Activated naive CD4-positive, alpha-beta T cell treated with anti-CD3 and anti-CD28 coated beads, Interleukin-2, amount 50 U/mL, for 24 hours (primary cell): ENCODE data around the gene METTL2B.
"Not testable (repeated sequence)": the region's sequence is repeated elsewhere in the genome, so short reads cannot be mapped to it uniquely, and the experiment has no call there.

Source experiments
- H3K27ac Mint-ChIP-seq: one replicate; pipeline ENCODE4 v1.8.0; 2021; ENCODE audit warnings: mild to moderate bottlenecking, mixed read lengths
- H3K27me3 Mint-ChIP-seq: one replicate; pipeline ENCODE4 v1.8.0; 2021; ENCODE audit warnings: mixed read lengths
- H3K36me3 Mint-ChIP-seq: one replicate; pipeline ENCODE4 v1.8.0; 2021; ENCODE audit warnings: mixed read lengths
- H3K4me1 Mint-ChIP-seq: one replicate; pipeline ENCODE4 v1.8.0; 2021; ENCODE audit warnings: mixed read lengths
- H3K4me3 Mint-ChIP-seq: one replicate; pipeline ENCODE4 v1.8.0; 2021; ENCODE audit warnings: mild to moderate bottlenecking, mixed read lengths
- H3K9me3 Mint-ChIP-seq: one replicate; pipeline ENCODE4 v1.8.0; 2021; ENCODE audit warnings: mixed read lengths

METTL2B gene

DNA sequence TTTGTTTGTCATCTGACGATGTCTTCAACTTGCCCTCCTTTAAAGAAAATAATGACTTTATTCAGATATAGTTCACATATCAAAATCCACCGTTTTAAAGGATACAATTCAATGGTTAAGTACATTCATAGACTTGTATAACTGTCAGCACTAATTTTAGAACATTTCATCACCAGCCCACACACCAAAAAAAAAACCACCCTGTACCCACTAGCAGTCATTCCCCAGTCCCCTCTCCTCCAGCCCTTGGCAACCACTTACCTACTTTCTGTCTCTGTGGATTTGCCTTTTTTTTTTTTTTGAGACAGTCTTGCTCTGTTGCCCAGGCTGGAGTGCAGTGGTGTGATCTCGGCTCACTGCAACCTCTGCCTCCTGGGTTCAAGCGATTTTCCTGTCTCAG, 26.1 kb upstream of the METTL2B start:
- Mint-ChIP-seq H3K36me3 (no peaks in the 10 kb centered on the region), H3K4me1 (peaks cover 21% of the 10 kb centered on the region), H3K27me3 (peaks cover 7% of the 10 kb centered on the region), H3K27ac (peak overlapping the region; percentile 30), H3K9me3 (no peaks in the 10 kb centered on the region), H3K4me3 (peak overlapping the region; percentile 5)

DNA sequence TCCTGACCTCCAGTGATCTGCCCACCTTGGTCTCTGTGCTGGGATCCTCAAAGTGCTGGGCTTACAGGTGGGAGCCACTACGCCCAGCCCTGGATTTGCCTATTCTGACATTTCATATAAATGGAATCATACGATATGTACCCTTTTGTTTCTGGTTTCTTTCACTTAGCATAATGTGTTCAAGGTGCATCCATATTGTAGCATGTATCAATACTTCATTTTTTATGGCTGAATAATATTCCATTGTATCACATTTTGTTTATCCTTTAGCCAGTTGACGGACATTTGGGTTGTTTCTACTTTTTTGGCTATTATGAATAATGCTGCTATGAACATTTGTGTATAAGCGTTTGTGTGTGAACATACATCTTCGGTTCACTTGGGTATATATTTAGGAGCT, 25.6 kb upstream of the METTL2B start:
- Mint-ChIP-seq H3K27ac (no peak overlapping the region), H3K4me3 (no peak overlapping the region), H3K9me3 (no peaks in the 10 kb centered on the region), H3K4me1 (peaks cover 22% of the 10 kb centered on the region), H3K36me3 (no peaks in the 10 kb centered on the region), H3K27me3 (peaks cover 7% of the 10 kb centered on the region)

- H3K27ac Mint-ChIP-seq: peak overlapping the region; percentile 51
- peaks cover 7% of the 10 kb centered on the region for H3K27me3 Mint-ChIP-seq
- no peaks in the 10 kb centered on the region for H3K9me3 Mint-ChIP-seq
- peaks cover 30% of the 10 kb centered on the region for H3K4me1 Mint-ChIP-seq
- H3K36me3 Mint-ChIP-seq: no peaks in the 10 kb centered on the region
- no peak overlapping the region for H3K4me3 Mint-ChIP-seq
Observed at GRCh38 chr7:128452552-128452951, 24.0 kb upstream of the METTL2B start.

DNA sequence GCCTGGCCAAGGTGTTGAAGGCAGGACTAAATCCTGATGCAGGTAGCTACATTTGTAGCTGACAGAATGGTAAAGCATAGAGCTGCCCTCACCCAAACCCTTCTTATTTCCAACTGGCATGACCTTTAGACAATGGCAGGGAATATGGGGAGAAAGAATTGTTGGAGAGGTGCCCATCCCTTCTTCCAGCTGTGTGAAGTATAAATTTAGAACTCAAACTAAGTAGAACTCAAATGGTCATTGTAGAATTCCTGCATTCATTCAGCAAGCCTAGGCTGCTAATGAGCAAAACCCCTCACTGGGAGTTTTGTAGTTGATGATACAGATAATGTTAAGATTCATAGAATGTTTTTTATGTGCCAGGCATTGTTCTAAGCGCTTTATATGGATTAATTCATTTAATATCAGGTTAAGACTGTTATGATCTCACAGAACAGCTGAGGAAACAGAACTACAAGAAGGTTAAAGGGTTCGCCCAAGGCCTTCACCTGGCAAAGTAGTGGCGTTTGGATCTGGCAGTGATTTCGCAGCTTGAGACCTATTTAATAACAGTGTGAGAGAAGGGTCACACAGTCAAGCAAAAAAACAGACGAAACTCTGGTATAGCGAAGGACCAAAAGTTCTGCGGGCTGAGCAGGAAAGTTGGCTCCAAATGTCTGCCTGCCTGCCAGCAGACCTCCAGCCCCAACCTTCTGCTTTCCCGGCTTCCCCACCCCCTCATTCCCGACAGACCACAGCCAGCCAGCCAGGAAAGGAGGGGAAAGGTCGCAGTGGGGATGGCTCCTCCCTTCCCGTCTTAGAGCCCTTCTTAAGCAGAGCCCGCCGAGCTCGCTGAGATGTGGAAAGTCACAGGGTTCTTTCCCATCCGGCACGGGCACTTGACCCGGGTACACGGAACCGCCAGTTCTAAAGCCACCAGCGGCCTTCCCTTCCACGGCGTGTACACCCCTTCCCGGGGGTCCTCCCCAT, 22.4 kb upstream of the METTL2B start:
- Mint-ChIP-seq H3K36me3 (peaks cover 5% of the 10 kb centered on the region), H3K27ac (no peak overlapping the region), H3K27me3 (peaks cover 7% of the 10 kb centered on the region), H3K4me3 (no peak overlapping the region), H3K9me3 (no peaks in the 10 kb centered on the region), H3K4me1 (peaks cover 43% of the 10 kb centered on the region)

GRCh38 chr7:128454808-128455542, 21.6 kb upstream of the METTL2B start:
- Mint-ChIP-seq H3K27ac (peak overlapping the region; percentile 98), H3K27me3 (peaks cover 7% of the 10 kb centered on the region), H3K36me3 (peaks cover 5% of the 10 kb centered on the region), H3K4me3 (peak overlapping the region; percentile 90), H3K9me3 (no peaks in the 10 kb centered on the region), H3K4me1 (peaks cover 51% of the 10 kb centered on the region)

DNA sequence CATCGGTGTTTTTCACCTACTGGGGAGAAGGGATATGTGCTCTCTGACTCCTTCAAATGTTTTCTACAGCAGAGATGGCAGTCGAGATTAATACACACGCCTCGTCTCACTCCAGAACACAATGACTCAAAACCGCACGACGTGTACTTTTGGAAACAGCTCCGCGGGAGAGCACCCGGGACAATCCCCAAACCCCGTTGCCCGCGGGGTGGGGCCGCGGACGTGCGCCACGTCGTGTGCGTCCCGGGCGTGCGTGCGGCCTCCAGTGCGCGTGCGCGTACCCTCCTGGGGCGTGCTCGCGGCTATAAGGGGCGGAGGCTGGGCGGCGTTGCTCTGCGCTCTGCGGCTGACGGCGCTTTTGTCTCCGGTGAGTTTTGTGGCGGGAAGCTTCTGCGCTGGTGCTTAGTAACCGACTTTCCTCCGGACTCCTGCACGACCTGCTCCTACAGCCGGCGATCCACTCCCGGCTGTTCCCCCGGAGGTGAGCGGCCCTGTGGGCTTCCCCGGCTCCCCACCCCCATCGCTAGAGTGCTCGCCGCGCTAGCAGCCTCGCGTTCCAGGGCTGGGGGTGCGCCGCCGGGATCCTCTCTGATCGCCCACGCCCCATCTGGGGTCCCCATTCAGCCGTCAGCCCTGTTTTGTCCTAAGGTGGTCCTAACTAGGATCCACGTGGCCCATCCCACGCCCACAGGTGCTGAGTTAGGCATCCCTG, 20.8 kb upstream of the METTL2B start, which contains the start of gene HILPDA:
Gene HILPDA, plus strand, starts transcription at position 336 of the 712 bp plus-strand sequence. CDS start 1,391 bp downstream, outside the sequence.
- peaks cover 5% of the 10 kb centered on the region for H3K36me3 Mint-ChIP-seq
- no peaks in the 10 kb centered on the region for H3K9me3 Mint-ChIP-seq
- peaks cover 46% of the 10 kb centered on the region for H3K4me1 Mint-ChIP-seq
- peak within 1 kb of the TSS; percentile 90 for H3K4me3 Mint-ChIP-seq
- peak within 1 kb of the TSS; percentile 98 for H3K27ac Mint-ChIP-seq
- peaks cover 7% of the 10 kb centered on the region for H3K27me3 Mint-ChIP-seq

DNA sequence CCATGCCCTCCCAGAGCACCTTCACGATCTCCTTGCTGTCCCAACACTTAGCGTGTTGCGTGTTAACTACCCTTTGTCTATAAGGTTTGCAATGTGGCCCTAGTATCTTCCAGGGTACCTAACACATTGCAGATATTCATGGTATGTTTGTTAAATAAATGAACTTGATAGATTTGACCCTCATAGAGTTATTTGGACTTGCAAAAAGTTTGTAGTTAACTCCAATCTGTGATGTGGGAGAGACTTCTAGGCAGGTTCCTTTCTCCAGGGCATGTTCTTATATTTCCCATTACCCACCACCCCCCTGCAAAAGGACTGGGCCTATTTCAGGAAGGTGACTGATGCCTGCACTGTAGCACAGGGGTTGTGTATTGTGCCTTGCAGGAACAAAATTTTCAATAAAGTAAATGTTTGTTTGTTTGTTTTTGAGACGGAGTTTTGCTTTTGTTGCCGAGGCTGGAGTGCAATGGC, 20.3 kb upstream of the METTL2B start:
- Mint-ChIP-seq H3K4me1 (peaks cover 46% of the 10 kb centered on the region), H3K4me3 (peak overlapping the region; percentile 90), H3K9me3 (no peaks in the 10 kb centered on the region), H3K27ac (peak overlapping the region; percentile 82), H3K27me3 (peaks cover 7% of the 10 kb centered on the region), H3K36me3 (peaks cover 5% of the 10 kb centered on the region)

DNA sequence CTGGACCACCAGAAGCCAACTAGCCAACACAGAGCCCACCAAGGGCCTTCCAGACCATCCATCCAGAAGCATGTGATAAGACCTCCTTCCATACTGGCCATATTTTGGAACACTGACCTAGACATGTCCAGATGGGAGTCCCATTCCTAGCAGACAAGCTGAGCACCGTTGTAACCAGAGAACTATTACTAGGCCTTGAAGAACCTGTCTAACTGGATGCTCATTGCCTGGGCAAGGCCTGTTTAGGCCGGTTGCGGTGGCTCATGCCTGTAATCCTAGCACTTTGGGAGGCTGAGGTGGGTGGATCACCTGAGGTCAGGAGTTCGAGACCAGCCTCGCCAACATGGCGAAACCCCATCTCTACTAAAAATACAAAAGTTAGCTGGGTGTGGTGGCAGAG, 19.2 kb upstream of the METTL2B start:
- H3K4me3 Mint-ChIP-seq: peak overlapping the region; percentile 90
- H3K27me3 Mint-ChIP-seq, H3K36me3 Mint-ChIP-seq, H3K9me3 Mint-ChIP-seq: not testable (repeated sequence)
- H3K4me1 Mint-ChIP-seq: peaks cover 37% of the 10 kb centered on the region
- H3K27ac Mint-ChIP-seq: peak overlapping the region; percentile 4

DNA sequence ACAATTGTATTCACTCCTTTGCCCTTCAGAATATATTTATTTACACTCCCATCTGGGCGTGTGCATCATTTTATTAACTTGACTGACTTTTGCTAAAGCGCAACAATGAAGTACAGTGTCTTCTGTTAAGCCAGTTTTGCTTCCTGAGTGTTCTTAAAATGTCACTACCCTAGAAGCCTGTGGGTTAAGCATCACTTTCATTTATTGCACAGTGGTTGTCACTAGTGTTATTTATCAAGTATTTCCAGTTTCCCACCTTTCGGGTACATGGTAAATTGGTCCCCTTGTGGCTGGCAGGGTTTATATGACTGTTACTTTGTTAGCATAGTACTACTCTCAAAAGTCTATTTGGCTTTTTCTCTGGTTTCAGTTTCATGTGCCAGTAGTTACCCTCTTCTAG, 17.6 kb upstream of the METTL2B start:
- peaks cover 35% of the 10 kb centered on the region for H3K4me1 Mint-ChIP-seq
- H3K27ac Mint-ChIP-seq: peak overlapping the region; percentile 90
- H3K4me3 Mint-ChIP-seq: peak overlapping the region; percentile 80
- peaks cover 5% of the 10 kb centered on the region for H3K36me3 Mint-ChIP-seq
- no peaks in the 10 kb centered on the region for H3K9me3 Mint-ChIP-seq
- H3K27me3 Mint-ChIP-seq: no peaks in the 10 kb centered on the region

- Mint-ChIP-seq H3K9me3 (no peaks in the 10 kb centered on the region), H3K27ac (peak overlapping the region; percentile 77), H3K36me3 (peaks cover 5% of the 10 kb centered on the region), H3K4me3 (peak overlapping the region; percentile 49), H3K4me1 (peaks cover 35% of the 10 kb centered on the region), H3K27me3 (no peaks in the 10 kb centered on the region)
Observed at GRCh38 chr7:128459394-128459878, 17.1 kb upstream of the METTL2B start.

GRCh38 chr7:128462460-128462859, 14.1 kb upstream of the METTL2B start:
- H3K36me3 Mint-ChIP-seq: peaks cover 5% of the 10 kb centered on the region
- H3K4me3 Mint-ChIP-seq: no peak overlapping the region
- no peak overlapping the region for H3K27ac Mint-ChIP-seq
- H3K9me3 Mint-ChIP-seq: no peaks in the 10 kb centered on the region
- H3K27me3 Mint-ChIP-seq: no peaks in the 10 kb centered on the region
- H3K4me1 Mint-ChIP-seq: peaks cover 22% of the 10 kb centered on the region

- H3K9me3 Mint-ChIP-seq, H3K36me3 Mint-ChIP-seq, H3K27me3 Mint-ChIP-seq, H3K4me3 Mint-ChIP-seq, H3K27ac Mint-ChIP-seq: not testable (repeated sequence)
- H3K4me1 Mint-ChIP-seq: peaks cover 16% of the 10 kb centered on the region
Observed at GRCh38 chr7:128463345-128463744, 13.2 kb upstream of the METTL2B start.

GRCh38 chr7:128463933-128464332, 12.6 kb upstream of the METTL2B start:
- H3K27ac Mint-ChIP-seq, H3K27me3 Mint-ChIP-seq, H3K9me3 Mint-ChIP-seq, H3K4me3 Mint-ChIP-seq, H3K36me3 Mint-ChIP-seq: not testable (repeated sequence)
- H3K4me1 Mint-ChIP-seq: peaks cover 10% of the 10 kb centered on the region

DNA sequence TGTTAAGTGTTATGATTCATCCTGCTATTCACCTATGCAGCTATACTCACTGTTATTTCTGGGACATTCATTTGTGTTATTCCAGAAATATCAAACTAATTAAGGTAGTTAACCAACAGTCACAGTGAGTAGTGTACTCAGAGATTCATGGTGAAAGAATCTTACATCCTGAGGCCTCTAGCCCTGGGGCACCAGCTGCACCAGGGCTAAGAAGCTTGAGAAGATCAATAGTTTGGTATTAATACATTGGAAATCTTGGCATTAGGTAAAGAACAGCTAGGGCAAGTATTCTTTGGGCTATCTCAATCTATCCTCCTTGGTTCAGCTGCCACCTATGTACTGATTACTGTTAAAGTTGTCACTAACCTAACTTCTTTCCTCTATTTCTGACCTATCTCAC, 9.7 kb upstream of the METTL2B start:
- H3K36me3 Mint-ChIP-seq, H3K4me1 Mint-ChIP-seq, H3K9me3 Mint-ChIP-seq, H3K27me3 Mint-ChIP-seq, H3K27ac Mint-ChIP-seq, H3K4me3 Mint-ChIP-seq: not testable (repeated sequence)

DNA sequence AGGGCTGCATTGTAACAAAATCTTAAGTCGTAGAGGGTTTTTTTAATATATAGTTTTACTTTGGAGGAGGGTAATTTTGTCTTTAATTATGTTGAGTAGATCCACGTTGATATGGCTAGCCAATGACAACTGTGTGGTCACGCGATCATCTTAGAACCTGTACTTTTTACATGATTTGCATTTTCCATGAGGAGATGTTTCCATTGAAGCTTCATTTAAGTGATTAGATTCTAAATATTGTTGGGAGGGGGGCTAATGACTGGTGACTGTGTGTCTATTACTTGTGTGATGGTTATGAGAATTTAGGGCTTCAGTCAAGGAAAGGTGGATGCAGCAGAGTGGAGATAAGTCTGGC, 765 bp downstream of the METTL2B start:
- H3K27me3 Mint-ChIP-seq, H3K36me3 Mint-ChIP-seq, H3K9me3 Mint-ChIP-seq: not testable (repeated sequence)
- peak overlapping the region; percentile 99 for H3K27ac Mint-ChIP-seq
- peak overlapping the region; percentile 91 for H3K4me3 Mint-ChIP-seq
- H3K4me1 Mint-ChIP-seq: peaks cover 26% of the 10 kb centered on the region
